HFFc6 (cell line): Measurements from ENCODE around the gene PANK2. TPM values are rescaled to one million over a fixed set of nuclear protein-coding genes. Genes with fewer than 3 reads are reported as not detected.

Source experiments
- DNase-seq: peaks from one replicate; pipeline ENCODE4 v3.0.0-alpha.2; 2018
- H3K27ac Mint-ChIP-seq: 2 replicates; pipeline ENCODE4 v1.8.0; 2020; ENCODE audit warnings: mild to moderate bottlenecking, mixed read lengths
- H3K27me3 Mint-ChIP-seq: 2 replicates; pipeline ENCODE4 v1.8.0; 2021; ENCODE audit warnings: mild to moderate bottlenecking, moderate library complexity, mixed read lengths; ENCODE audit not compliant: insufficient read depth
- H3K36me3 Mint-ChIP-seq: 2 replicates; pipeline ENCODE4 v1.8.0; 2021; ENCODE audit warnings: low read depth, mixed read lengths
- H3K4me1 Mint-ChIP-seq: 2 replicates; pipeline ENCODE4 v1.8.0; 2020; ENCODE audit warnings: low read depth, mixed read lengths
- H3K4me3 Mint-ChIP-seq: 2 replicates; pipeline ENCODE4 v1.8.0; 2020; ENCODE audit warnings: mild to moderate bottlenecking, moderate library complexity, mixed read lengths
- H3K9me3 Mint-ChIP-seq: 2 replicates; pipeline ENCODE4 v1.8.0; 2020; ENCODE audit warnings: mild to moderate bottlenecking, mixed read lengths
- CTCF ChIP-seq: fragments of 200-600 bp; sonication (generic); IDR thresholded peaks from 2 replicates; pipeline ENCODE4 v1.5.0; 2021; ENCODE audit warnings: antibody characterized with exemption, mild to moderate bottlenecking
- total RNA-seq, 6 experiments: library from RNA; stranded (reverse); fragmentation: NEBNext Ultra II Directional; extraction: Animal tissue kit (Norgen Biotek cat#: 25700); gene quantifications; 2 replicates in 1 of 6; 3 replicates in 5 of 6; pipeline ENCODE4 v1.2.3, GENCODE V29; 2021

The PANK2 gene
- total RNA-seq, 6 experiments from 2014 or later, result 34.5 to 40.7 (median 38.3) TPM

DNA sequence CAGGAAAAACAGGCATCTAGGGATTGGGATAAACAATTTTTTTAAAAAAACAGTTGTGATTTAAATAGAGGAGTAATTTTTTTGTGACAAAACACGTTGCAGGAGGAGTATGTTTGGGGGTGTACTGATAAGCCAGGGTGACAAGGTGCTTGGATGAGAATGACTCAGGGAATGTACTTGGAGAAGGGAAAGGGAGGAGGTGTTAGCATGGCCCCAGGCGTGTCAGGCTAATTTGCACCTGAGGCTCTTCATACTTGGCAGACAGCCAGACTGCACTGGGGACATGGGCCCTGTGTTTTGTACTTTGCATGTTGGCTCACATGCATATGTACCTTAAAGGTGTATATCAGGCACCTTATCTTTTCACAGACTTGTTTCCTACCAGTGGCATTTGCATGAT lies 22.8 kb downstream of the PANK2 start:
- Mint-ChIP-seq H3K4me1 (no peaks in the 10 kb centered on the region), H3K36me3 (peaks cover 59% of the 10 kb centered on the region), H3K9me3 (no peaks in the 10 kb centered on the region), H3K4me3 (no peak overlapping the region), H3K27me3 (peaks cover 4% of the 10 kb centered on the region), H3K27ac (no peak overlapping the region)
- no peak for TF ChIP-seq CTCF
- no peak for DNase-seq

DNA sequence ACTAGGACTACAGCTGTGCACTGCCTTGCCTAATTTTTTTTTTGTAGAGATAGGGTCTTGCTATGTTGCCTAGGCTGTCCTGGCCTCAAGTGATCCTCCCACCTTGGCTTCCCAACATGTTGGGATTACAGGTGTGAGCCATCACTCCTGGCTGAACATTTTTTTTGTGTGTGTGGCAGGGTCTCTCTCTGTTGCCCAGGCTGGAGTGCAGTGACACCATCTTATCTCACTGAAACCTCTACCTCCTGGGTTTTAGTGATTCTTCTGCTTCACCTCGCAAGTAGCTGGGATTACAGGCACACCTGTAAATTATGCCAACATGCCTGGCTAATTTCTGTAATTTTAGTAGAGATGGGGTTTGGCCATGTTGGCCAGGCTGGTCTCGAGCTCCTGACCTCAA lies 25.3 kb downstream of the PANK2 start:
- peaks cover 13% of the 10 kb centered on the region for H3K4me1 Mint-ChIP-seq
- no peaks in the 10 kb centered on the region for H3K9me3 Mint-ChIP-seq
- H3K36me3 Mint-ChIP-seq, result peaks cover 62% of the 10 kb centered on the region
- no peak for DNase-seq
- H3K27me3 Mint-ChIP-seq, result peaks cover 4% of the 10 kb centered on the region
- H3K4me3 Mint-ChIP-seq, result no peak overlapping the region
- no peak for TF ChIP-seq CTCF
- peak overlapping the region; percentile 2; the same call in 1 of the 2 replicates for H3K27ac Mint-ChIP-seq

DNA sequence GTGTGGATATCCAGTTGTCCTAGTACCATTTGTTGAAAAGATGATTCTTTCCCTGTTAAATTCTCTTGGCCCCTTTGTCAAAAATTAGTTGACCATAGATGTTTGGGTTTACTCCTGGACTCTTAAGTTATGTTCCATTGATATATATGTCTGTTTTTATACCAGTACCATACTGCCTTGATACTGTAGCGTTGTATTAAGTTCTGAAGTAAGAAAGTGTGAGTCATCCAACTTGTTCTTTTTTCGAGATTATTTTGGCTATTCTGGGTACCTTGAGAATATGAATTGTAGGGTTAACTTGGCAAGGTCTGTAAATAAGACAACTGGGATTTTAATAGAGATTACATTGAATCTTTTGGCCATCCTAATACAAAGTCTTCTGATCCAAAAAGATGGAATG lies 26.5 kb downstream of the PANK2 start:
- Mint-ChIP-seq H3K27ac (no peak overlapping the region), H3K4me1 (peaks cover 16% of the 10 kb centered on the region), H3K36me3 (peaks cover 63% of the 10 kb centered on the region), H3K4me3 (no peak overlapping the region), H3K9me3 (no peaks in the 10 kb centered on the region), H3K27me3 (peaks cover 4% of the 10 kb centered on the region)
- no peak for DNase-seq
- TF ChIP-seq CTCF, result no peak

DNA sequence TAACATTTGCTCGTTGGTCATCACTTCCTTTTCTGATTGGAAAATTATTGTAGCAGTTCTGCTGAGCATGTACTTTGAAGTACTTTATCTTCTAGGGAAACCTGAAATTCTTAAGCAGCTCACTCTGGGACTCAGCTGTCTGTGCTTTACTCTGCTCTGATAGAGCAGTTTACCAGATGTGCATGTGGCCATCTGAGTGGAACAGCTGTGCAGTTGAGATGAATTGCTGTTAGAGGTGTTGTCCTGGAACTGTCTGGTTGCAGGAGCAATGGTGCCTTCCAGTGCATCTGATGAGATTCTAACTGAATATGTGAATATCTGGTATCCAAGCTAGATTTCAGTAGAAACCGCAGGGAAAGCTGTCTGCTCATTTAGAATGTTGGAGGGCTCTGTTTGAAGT lies 27.2 kb downstream of the PANK2 start:
- H3K27ac Mint-ChIP-seq, result peak overlapping the region; percentile 16; the same call in 1 of the 2 replicates
- peaks cover 63% of the 10 kb centered on the region for H3K36me3 Mint-ChIP-seq
- no peaks in the 10 kb centered on the region for H3K9me3 Mint-ChIP-seq
- peaks cover 16% of the 10 kb centered on the region for H3K4me1 Mint-ChIP-seq
- no peak for DNase-seq
- TF ChIP-seq CTCF, result no peak
- H3K27me3 Mint-ChIP-seq, result peaks cover 3% of the 10 kb centered on the region
- H3K4me3 Mint-ChIP-seq, result no peak overlapping the region

DNA sequence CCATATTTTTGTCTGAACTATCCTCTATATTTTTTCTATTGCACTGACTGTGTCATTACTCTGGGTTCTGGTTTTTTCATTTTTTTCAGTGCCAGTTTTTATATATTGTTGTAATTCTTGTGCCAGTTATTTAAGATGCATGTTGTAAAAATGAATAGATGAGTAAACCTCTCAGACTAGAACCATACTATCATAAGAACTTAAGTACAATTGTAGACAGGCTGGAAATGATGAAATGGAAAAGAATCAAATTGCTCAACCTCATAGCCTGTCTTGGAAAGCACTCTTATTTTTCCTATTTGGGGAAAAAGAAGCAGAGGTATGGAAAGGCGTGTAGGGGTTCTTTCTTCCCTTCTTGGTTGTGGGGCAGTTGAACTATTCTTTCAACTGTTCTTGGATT lies 30.2 kb downstream of the PANK2 start:
- H3K27ac Mint-ChIP-seq, result no peak overlapping the region; the same call in 1 of the 2 replicates
- H3K4me3 Mint-ChIP-seq, result no peak overlapping the region
- H3K9me3 Mint-ChIP-seq, result no peaks in the 10 kb centered on the region
- peaks cover 2% of the 10 kb centered on the region for H3K27me3 Mint-ChIP-seq
- peaks cover 63% of the 10 kb centered on the region for H3K36me3 Mint-ChIP-seq
- peaks cover 37% of the 10 kb centered on the region for H3K4me1 Mint-ChIP-seq
- no peak for DNase-seq
- no peak for TF ChIP-seq CTCF
